Sigmoid colon (tissue), 3 donors: Measurements from ENCODE around the gene ZNF396.

Source experiments
- CTCF ChIP-seq, 4 experiments: fragments of 450-650 bp in 3 of 4; fragments of 200-600 bp in 1 of 4; IDR thresholded peaks; one replicate each; pipeline ENCODE4 v1.5.1; 2016 to 2019; ENCODE audit warnings: antibody characterized with exemption in 4 of 4, mild to moderate bottlenecking in 3 of 4, moderate library complexity in 2 of 4
- POLR2A ChIP-seq, 2 donors: fragments of 450-650 bp; IDR thresholded peaks; one replicate each; pipeline ENCODE4 v1.6.1; 2016; ENCODE audit warnings: antibody characterized with exemption in 2 of 2, mild to moderate bottlenecking in 2 of 2, moderate library complexity in 2 of 2

- TF ChIP-seq CTCF (IDR thresholded peaks at IDR 0.05): no peak
- TF ChIP-seq POLR2A (IDR thresholded peaks at IDR 0.05): no peak
Observed at GRCh38 chr18:35352283-35352682, 24.9 kb downstream of the ZNF396 start.
